Measurements from ENCODE around the gene COL24A1. TPM values are rescaled to one million over a fixed set of nuclear protein-coding genes. Genes with fewer than 3 reads are reported as not detected.

The COL24A1 gene
- total RNA-seq, 1 experiment from 2014 or later = not detected

GRCh38 chr1:86067626-86068025 lies 88.9 kb downstream of the COL24A1 start:
- H3K4me2 ChIP-seq (ENCODE audit: low read length) = no peak overlapping the region

GRCh38 chr1:86064899-86065298 lies 91.7 kb downstream of the COL24A1 start:
- ATAC-seq (no peak), DNase-seq (ENCODE audit: low read depth, low spot score) (no peak)
- BruUV-seq (replicated peaks) = no TSS peak
- no peaks in the 10 kb centered on the region for H4K20me1 ChIP-seq (ENCODE audit: insufficient read depth)
- POLR2A ChIA-PET = no interaction called here
- H3K27me3 ChIP-seq (ENCODE audit: insufficient read depth, low read length) = no peaks in the 10 kb centered on the region
- no peak overlapping the region for H3K4me3 ChIP-seq (replicated peaks in 1 of 2; ENCODE audit: low read depth in 1 of 2, low read length in 2 of 2)
- H3K9me3 ChIP-seq (ENCODE audit: control insufficient read depth in 1 of 2, insufficient read depth in 1 of 2, low read depth in 1 of 2, low read length in 2 of 2) = no peaks in the 10 kb centered on the region
- H3K4me2 ChIP-seq (ENCODE audit: low read length) = no peak overlapping the region
- no peaks in the 10 kb centered on the region for H3K9me2 ChIP-seq (ENCODE audit: insufficient read depth)
- no peaks in the 10 kb centered on the region for H3K36me3 ChIP-seq (ENCODE audit: control insufficient read depth in 1 of 2, insufficient read depth in 2 of 2, low read length in 2 of 2)
- no peak overlapping the region for H3K9ac ChIP-seq (ENCODE audit: low read length)
- H2AFZ ChIP-seq (ENCODE audit: low read depth, low read length, poor library complexity, severe bottlenecking) = no peak overlapping the region
- no peaks in the 10 kb centered on the region for H3K79me2 ChIP-seq (ENCODE audit: insufficient read depth, low read length)
- CTCF ChIA-PET = no interaction called here
- H3K4me1 ChIP-seq (ENCODE audit: control insufficient read depth in 1 of 2, insufficient read depth in 2 of 2, low read length in 2 of 2) = no peaks in the 10 kb centered on the region
- intact Hi-C loops (cut with micrococcal nuclease) = no loop called here
- RAD21 ChIA-PET (ENCODE audit: low non-redundant PET in 1 of 2, low total read pairs in 2 of 2, uncharacterized antibody in 2 of 2, unreplicated experiment in 2 of 2) = no interaction called here
- no peak overlapping the region for H3K27ac ChIP-seq (ENCODE audit: low read depth, low read length)
- TF ChIP-seq ELF1 (IDR thresholded peaks at IDR 0.05; ENCODE audit: borderline replicate concordance, low read depth) = no peak
- no peak for TF ChIP-seq SIN3A (IDR thresholded peaks at IDR 0.05; ENCODE audit: low read depth)
- TF ChIP-seq EZH2phosphoT487 (IDR thresholded peaks at IDR 0.05; ENCODE audit: borderline replicate concordance) = no peak
- TF ChIP-seq CTCF (IDR thresholded peaks at IDR 0.05 in 2 of 3, conservative IDR thresholded peaks at IDR 0.05 in 1 of 3; ENCODE audit: borderline replicate concordance in 1 of 3, insufficient read depth in 1 of 3, low read depth in 2 of 3, low read length in 2 of 3) = no peak
- no peak for TF ChIP-seq ZFX (IDR thresholded peaks at IDR 0.05)
- TF ChIP-seq POLR2A (IDR thresholded peaks at IDR 0.05; ENCODE audit: borderline replicate concordance, extremely low read depth, insufficient read depth, insufficient read length) = no peak
- no peak for TF ChIP-seq ATF3 (IDR thresholded peaks at IDR 0.05)
- TF ChIP-seq YY1 (IDR thresholded peaks at IDR 0.05; ENCODE audit: extremely low read depth, insufficient replicate concordance, low read depth, low read length) = no peak
- no peak for TF ChIP-seq SRF (IDR thresholded peaks at IDR 0.05; ENCODE audit: low read depth)
- TF ChIP-seq ZBTB33 (IDR thresholded peaks at IDR 0.05; ENCODE audit: extremely low read depth, insufficient replicate concordance, low read length) = no peak
- no peak for TF ChIP-seq JUND (IDR thresholded peaks at IDR 0.05)
- no peak for TF ChIP-seq EZH2 (IDR thresholded peaks at IDR 0.05)
- no peak for TF ChIP-seq FOSL1 (IDR thresholded peaks at IDR 0.05; ENCODE audit: low read depth)
- TF ChIP-seq CBX3 (IDR thresholded peaks at IDR 0.05; ENCODE audit: low read depth) = no peak
- no peak for TF ChIP-seq ZNF274 (IDR thresholded peaks at IDR 0.05; ENCODE audit: low read depth, low read length)
- no peak for TF ChIP-seq RAD21 (IDR thresholded peaks at IDR 0.05; ENCODE audit: low read depth)
- TF ChIP-seq SP1 (IDR thresholded peaks at IDR 0.05; ENCODE audit: low read depth) = no peak
- no peak for TF ChIP-seq EGR1 (IDR thresholded peaks at IDR 0.05; ENCODE audit: low read depth)

More at GRCh38 chr1:86067626-86068025, 88.9 kb downstream of the COL24A1 start:
- H3K9me3 ChIP-seq (ENCODE audit: control insufficient read depth in 1 of 2, insufficient read depth in 1 of 2, low read depth in 1 of 2, low read length in 2 of 2) = no peaks in the 10 kb centered on the region
- H3K9ac ChIP-seq (ENCODE audit: low read length) = no peak overlapping the region
- POLR2A ChIA-PET = no interaction called here
- no peaks in the 10 kb centered on the region for H3K79me2 ChIP-seq (ENCODE audit: insufficient read depth, low read length)
- CTCF ChIA-PET = no interaction called here
- TF ChIP-seq EGR1 (IDR thresholded peaks at IDR 0.05; ENCODE audit: low read depth) (no peak), SP1 (IDR thresholded peaks at IDR 0.05; ENCODE audit: low read depth) (no peak), MAX (IDR thresholded peaks at IDR 0.05) (no peak), EZH2 (IDR thresholded peaks at IDR 0.05) (no peak)
- RAD21 ChIA-PET (ENCODE audit: low non-redundant PET in 1 of 2, low total read pairs in 2 of 2, uncharacterized antibody in 2 of 2, unreplicated experiment in 2 of 2) = no interaction called here
- no peak for ATAC-seq
- no peaks in the 10 kb centered on the region for H3K9me2 ChIP-seq (ENCODE audit: insufficient read depth)
- no peak overlapping the region for H3K4me3 ChIP-seq (replicated peaks in 1 of 2; ENCODE audit: low read depth in 1 of 2, low read length in 2 of 2)
- no peaks in the 10 kb centered on the region for H3K36me3 ChIP-seq (ENCODE audit: control insufficient read depth in 1 of 2, insufficient read depth in 2 of 2, low read length in 2 of 2)
- H3K27ac ChIP-seq (ENCODE audit: low read depth, low read length) = no peak overlapping the region
- no peaks in the 10 kb centered on the region for H3K27me3 ChIP-seq (ENCODE audit: insufficient read depth, low read length)
- intact Hi-C loops (cut with micrococcal nuclease) = no loop called here
- no peaks in the 10 kb centered on the region for H4K20me1 ChIP-seq (ENCODE audit: insufficient read depth)
- BruUV-seq (replicated peaks) = no TSS peak
- no peak overlapping the region for H2AFZ ChIP-seq (ENCODE audit: low read depth, low read length, poor library complexity, severe bottlenecking)
- no peaks in the 10 kb centered on the region for H3K4me1 ChIP-seq (ENCODE audit: control insufficient read depth in 1 of 2, insufficient read depth in 2 of 2, low read length in 2 of 2)
- DNase-seq (ENCODE audit: low read depth, low spot score) = no peak

Measured in HCT116 (cell line).